Epithelial cell of proximal tubule (primary cell): ENCODE results near the gene SPINT3. TPM values are rescaled to one million over a fixed set of nuclear protein-coding genes. Genes with fewer than 3 reads are reported as not detected.

Source experiments
- DNase-seq: peaks from one replicate; pipeline ENCODE4 v3.0.0-alpha.2; 2011; ENCODE audit warnings: low read depth
- H3K4me3 ChIP-seq: 2 replicates; pipeline ENCODE4 v1.5.1; 2011; ENCODE audit warnings: low read depth, mild to moderate bottlenecking, low read length
- CTCF ChIP-seq: conservative IDR thresholded peaks from 2 replicates; pipeline ENCODE4 v1.5.1; 2012; ENCODE audit warnings: low read depth, mild to moderate bottlenecking, low read length
- total RNA-seq: library from RNA; depleted of rRNA; stranded (reverse); fragments of >200 nt; gene quantifications from 2 replicates; pipeline ENCODE4 v1.2.3, GENCODE V29; 2015

The SPINT3 gene
- total RNA-seq = not detected in 2 replicates

- no peak for DNase-seq
- TF ChIP-seq CTCF = no peak
- H3K4me3 ChIP-seq = no peak within 1 kb of the TSS
These were observed at the start of gene SPINT3 for GRCh38 chr20:45515147-45515913. Gene SPINT3 (minus strand): TSS chr20:45515622. CDS start chr20:45515608, 14 bp downstream.

GRCh38 chr20:45564760-45565276 lies 49.4 kb upstream of the SPINT3 start:
- no peak for TF ChIP-seq CTCF
- no peak for DNase-seq
- H3K4me3 ChIP-seq = no peak overlapping the region

GRCh38 chr20:45555198-45555597 lies 39.8 kb upstream of the SPINT3 start:
- H3K4me3 ChIP-seq = no peak overlapping the region
- no peak for DNase-seq
- no peak for TF ChIP-seq CTCF

- DNase-seq = no peak
These were observed 37.0 kb upstream of the SPINT3 start for GRCh38 chr20:45552456-45552855.

GRCh38 chr20:45550765-45551164 lies 35.3 kb upstream of the SPINT3 start:
- DNase-seq = no peak
- TF ChIP-seq CTCF = no peak

More at GRCh38 chr20:45552456-45552855, 37.0 kb upstream of the SPINT3 start:
- H3K4me3 ChIP-seq = no peak overlapping the region
- no peak for TF ChIP-seq CTCF

GRCh38 chr20:45548410-45548809 lies 33.0 kb upstream of the SPINT3 start:
- no peak for DNase-seq
- no peak overlapping the region for H3K4me3 ChIP-seq
- TF ChIP-seq CTCF = no peak

More at GRCh38 chr20:45550765-45551164, 35.3 kb upstream of the SPINT3 start:
- H3K4me3 ChIP-seq = no peak overlapping the region
